GM18520 (cell line): Measurements from ENCODE around the gene GAA.
"Not testable (repeated sequence)": the region's sequence is repeated elsewhere in the genome, so short reads cannot be mapped to it uniquely, and the experiment has no call there.

Experiments used
- ATAC-seq: cut with Tn5 transposase; IDR thresholded peaks from one replicate; pipeline ENCODE4 v1.9.1; 2021; ENCODE audit not compliant: unreplicated experiment

Gene GAA

GRCh38 chr17:80083136-80083661, 18.2 kb upstream of the GAA start:
- no peak for ATAC-seq

- no peak for ATAC-seq
Observed at GRCh38 chr17:80084773-80085172, 16.6 kb upstream of the GAA start.

GRCh38 chr17:80086081-80086480, 15.3 kb upstream of the GAA start:
- ATAC-seq, result no peak

GRCh38 chr17:80086616-80087015, 14.8 kb upstream of the GAA start:
- no peak for ATAC-seq

GRCh38 chr17:80087346-80088265, 13.8 kb upstream of the GAA start:
- ATAC-seq, result no peak

GRCh38 chr17:80089762-80090161, 11.6 kb upstream of the GAA start:
- no peak for ATAC-seq

- ATAC-seq, result not testable (repeated sequence)
Observed at GRCh38 chr17:80090164-80090563, 11.2 kb upstream of the GAA start.

GRCh38 chr17:80091376-80091775, 10.0 kb upstream of the GAA start:
- ATAC-seq, result no peak

GRCh38 chr17:80092959-80093358, 8.4 kb upstream of the GAA start:
- ATAC-seq, result no peak

- no peak for ATAC-seq
Observed at GRCh38 chr17:80095038-80095843, 6.1 kb upstream of the GAA start.

GRCh38 chr17:80095844-80096475, 5.4 kb upstream of the GAA start:
- ATAC-seq, result no peak

- ATAC-seq, result no peak
Observed at GRCh38 chr17:80096561-80097021, 4.8 kb upstream of the GAA start.

- no peak for ATAC-seq
Observed at GRCh38 chr17:80097127-80097621, 4.2 kb upstream of the GAA start.

- ATAC-seq, result no peak
Observed at GRCh38 chr17:80097844-80098691, 3.3 kb upstream of the GAA start.

GRCh38 chr17:80099291-80100034, 1.9 kb upstream of the GAA start:
- ATAC-seq, result no peak

GRCh38 chr17:80100035-80100323, 1.4 kb upstream of the GAA start:
- no peak for ATAC-seq

GRCh38 chr17:80101946-80102663, 724 bp downstream of the GAA start:
- no peak for ATAC-seq

GRCh38 chr17:80102664-80103448, 1.5 kb downstream of the GAA start:
- ATAC-seq, result no peak
